ENCODE results near the gene RAD54L. TPM values are rescaled to one million over a fixed set of nuclear protein-coding genes. Genes with fewer than 3 reads are reported as not detected.
"Not testable (repeated sequence)": the region's sequence is repeated elsewhere in the genome, so short reads cannot be mapped to it uniquely, and the experiment has no call there.

The RAD54L gene
- polyA plus RNA-seq, 1 donor: 6.6 TPM

GRCh38 chr1:46238865-46239264 is 8.7 kb upstream of the RAD54L start:
- 80% methylated on average over 1 of the region's 1 CpG for WGBS (ENCODE audit: insufficient coverage, low lambda C conversion rate)
- H3K27ac ChIP-seq (ENCODE audit: low read length); H3K9me3 ChIP-seq (ENCODE audit: control insufficient read depth, low read depth, low read length); H3K4me3 ChIP-seq (ENCODE audit: low read length); H3K4me1 ChIP-seq (ENCODE audit: control insufficient read depth, insufficient read depth, low read length); DNase-seq; H3K27me3 ChIP-seq (ENCODE audit: control insufficient read depth, insufficient read depth, low read length); H3K36me3 ChIP-seq (ENCODE audit: control insufficient read depth, insufficient read depth, low read length): not testable (repeated sequence)

GRCh38 chr1:46241733-46242132 is 5.8 kb upstream of the RAD54L start:
- DNase-seq; H3K4me3 ChIP-seq (ENCODE audit: low read length); H3K4me1 ChIP-seq (ENCODE audit: control insufficient read depth, insufficient read depth, low read length); H3K9me3 ChIP-seq (ENCODE audit: control insufficient read depth, low read depth, low read length); H3K27ac ChIP-seq (ENCODE audit: low read length); H3K27me3 ChIP-seq (ENCODE audit: control insufficient read depth, insufficient read depth, low read length); H3K36me3 ChIP-seq (ENCODE audit: control insufficient read depth, insufficient read depth, low read length): not testable (repeated sequence)
- no CpG with 5 or more reads among the region's 38 CpGs for WGBS (ENCODE audit: insufficient coverage, low lambda C conversion rate)

GRCh38 chr1:46242918-46243317 is 4.6 kb upstream of the RAD54L start:
- no peaks in the 10 kb centered on the region for H3K27me3 ChIP-seq (ENCODE audit: control insufficient read depth, insufficient read depth, low read length)
- peaks cover under 1% of the 10 kb centered on the region for H3K4me1 ChIP-seq (ENCODE audit: control insufficient read depth, insufficient read depth, low read length)
- no peak for DNase-seq
- no peak overlapping the region for H3K27ac ChIP-seq (ENCODE audit: low read length)
- no peaks in the 10 kb centered on the region for H3K9me3 ChIP-seq (ENCODE audit: control insufficient read depth, low read depth, low read length)
- H3K4me3 ChIP-seq (ENCODE audit: low read length): no peak overlapping the region
- no CpG with 5 or more reads among the region's 1 CpG for WGBS (ENCODE audit: insufficient coverage, low lambda C conversion rate)
- H3K36me3 ChIP-seq (ENCODE audit: control insufficient read depth, insufficient read depth, low read length): no peaks in the 10 kb centered on the region

GRCh38 chr1:46243831-46244230 is 3.7 kb upstream of the RAD54L start:
- not testable (repeated sequence) for H3K4me3 ChIP-seq (ENCODE audit: low read length); H3K9me3 ChIP-seq (ENCODE audit: control insufficient read depth, low read depth, low read length); H3K27ac ChIP-seq (ENCODE audit: low read length); H3K36me3 ChIP-seq (ENCODE audit: control insufficient read depth, insufficient read depth, low read length); H3K27me3 ChIP-seq (ENCODE audit: control insufficient read depth, insufficient read depth, low read length); H3K4me1 ChIP-seq (ENCODE audit: control insufficient read depth, insufficient read depth, low read length); DNase-seq
- 83% methylated on average over 1 of the region's 3 CpGs for WGBS (ENCODE audit: insufficient coverage, low lambda C conversion rate)

GRCh38 chr1:46244656-46245371 is 2.7 kb upstream of the RAD54L start:
- no peak overlapping the region for H3K4me3 ChIP-seq (ENCODE audit: low read length)
- peaks cover 8% of the 10 kb centered on the region for H3K4me1 ChIP-seq (ENCODE audit: control insufficient read depth, insufficient read depth, low read length)
- DNase-seq: no peak
- H3K36me3 ChIP-seq (ENCODE audit: control insufficient read depth, insufficient read depth, low read length): peaks cover under 1% of the 10 kb centered on the region
- H3K27ac ChIP-seq (ENCODE audit: low read length): no peak overlapping the region
- no peaks in the 10 kb centered on the region for H3K27me3 ChIP-seq (ENCODE audit: control insufficient read depth, insufficient read depth, low read length)
- WGBS (ENCODE audit: insufficient coverage, low lambda C conversion rate): 43% methylated on average over 1 of the region's 3 CpGs
- H3K9me3 ChIP-seq (ENCODE audit: control insufficient read depth, low read depth, low read length): no peaks in the 10 kb centered on the region

- DNase-seq; H3K4me1 ChIP-seq (ENCODE audit: control insufficient read depth, insufficient read depth, low read length); H3K4me3 ChIP-seq (ENCODE audit: low read length); H3K27ac ChIP-seq (ENCODE audit: low read length); H3K36me3 ChIP-seq (ENCODE audit: control insufficient read depth, insufficient read depth, low read length); H3K27me3 ChIP-seq (ENCODE audit: control insufficient read depth, insufficient read depth, low read length); H3K9me3 ChIP-seq (ENCODE audit: control insufficient read depth, low read depth, low read length): not testable (repeated sequence)
- WGBS (ENCODE audit: insufficient coverage, low lambda C conversion rate): no CpG with 5 or more reads among the region's 17 CpGs
Observed at GRCh38 chr1:46246136-46246535, 1.4 kb upstream of the RAD54L start.

- no peaks in the 10 kb centered on the region for H3K9me3 ChIP-seq (ENCODE audit: control insufficient read depth, low read depth, low read length)
- WGBS (ENCODE audit: insufficient coverage, low lambda C conversion rate): no CpG with 5 or more reads among the region's 35 CpGs
- no peaks in the 10 kb centered on the region for H3K27me3 ChIP-seq (ENCODE audit: control insufficient read depth, insufficient read depth, low read length)
- H3K4me3 ChIP-seq (ENCODE audit: low read length): peak overlapping the region; percentile 66
- peaks cover 3% of the 10 kb centered on the region for H3K36me3 ChIP-seq (ENCODE audit: control insufficient read depth, insufficient read depth, low read length)
- peak overlapping the region; percentile 77 for H3K27ac ChIP-seq (ENCODE audit: low read length)
- peak in 1 of 2 donors; percentile 29 for DNase-seq
- peaks cover 8% of the 10 kb centered on the region for H3K4me1 ChIP-seq (ENCODE audit: control insufficient read depth, insufficient read depth, low read length)
Observed at GRCh38 chr1:46246548-46247435, 771 bp upstream of the RAD54L start.

- peak overlapping the region; percentile 82 for H3K4me3 ChIP-seq (ENCODE audit: low read length)
- peaks cover 8% of the 10 kb centered on the region for H3K4me1 ChIP-seq (ENCODE audit: control insufficient read depth, insufficient read depth, low read length)
- peaks cover 3% of the 10 kb centered on the region for H3K36me3 ChIP-seq (ENCODE audit: control insufficient read depth, insufficient read depth, low read length)
- DNase-seq: peak; percentile 23 to 40
- H3K27ac ChIP-seq (ENCODE audit: low read length): no peak overlapping the region
- no peaks in the 10 kb centered on the region for H3K27me3 ChIP-seq (ENCODE audit: control insufficient read depth, insufficient read depth, low read length)
- WGBS (ENCODE audit: insufficient coverage, low lambda C conversion rate): no CpG with 5 or more reads among the region's 7 CpGs
- H3K9me3 ChIP-seq (ENCODE audit: control insufficient read depth, low read depth, low read length): no peaks in the 10 kb centered on the region
Observed at GRCh38 chr1:46248122-46248920, 758 bp downstream of the RAD54L start.

GRCh38 chr1:46254668-46255067 is 7.1 kb downstream of the RAD54L start:
- H3K36me3 ChIP-seq (ENCODE audit: control insufficient read depth, insufficient read depth, low read length): peaks cover 12% of the 10 kb centered on the region
- WGBS (ENCODE audit: insufficient coverage, low lambda C conversion rate): 100% methylated on average over 1 of the region's 5 CpGs
- no peaks in the 10 kb centered on the region for H3K4me1 ChIP-seq (ENCODE audit: control insufficient read depth, insufficient read depth, low read length)
- no peak overlapping the region for H3K27ac ChIP-seq (ENCODE audit: low read length)
- no peaks in the 10 kb centered on the region for H3K27me3 ChIP-seq (ENCODE audit: control insufficient read depth, insufficient read depth, low read length)
- no peaks in the 10 kb centered on the region for H3K9me3 ChIP-seq (ENCODE audit: control insufficient read depth, low read depth, low read length)
- no peak for DNase-seq
- no peak overlapping the region for H3K4me3 ChIP-seq (ENCODE audit: low read length)

- no peaks in the 10 kb centered on the region for H3K4me1 ChIP-seq (ENCODE audit: control insufficient read depth, insufficient read depth, low read length)
- WGBS (ENCODE audit: insufficient coverage, low lambda C conversion rate): 100% methylated on average over 1 of the region's 2 CpGs
Observed at GRCh38 chr1:46256523-46256922, 9.0 kb downstream of the RAD54L start.

More at GRCh38 chr1:46256523-46256922, 9.0 kb downstream of the RAD54L start:
- Histone ChIP-seq H3K4me3 (ENCODE audit: low read length) (no peak overlapping the region), H3K9me3 (ENCODE audit: control insufficient read depth, low read depth, low read length) (no peaks in the 10 kb centered on the region), H3K36me3 (ENCODE audit: control insufficient read depth, insufficient read depth, low read length) (peaks cover 19% of the 10 kb centered on the region), H3K27me3 (ENCODE audit: control insufficient read depth, insufficient read depth, low read length) (no peaks in the 10 kb centered on the region), H3K27ac (ENCODE audit: low read length) (no peak overlapping the region)
- no peak for DNase-seq

Measured in large intestine (tissue), 3 donors.